Measurements from ENCODE around the gene RPTN. TPM values are rescaled to one million over a fixed set of nuclear protein-coding genes. Genes with fewer than 3 reads are reported as not detected.

Gene RPTN
- total and polyA plus RNA-seq, 2 experiments from 2014 or later = not detected

DNA sequence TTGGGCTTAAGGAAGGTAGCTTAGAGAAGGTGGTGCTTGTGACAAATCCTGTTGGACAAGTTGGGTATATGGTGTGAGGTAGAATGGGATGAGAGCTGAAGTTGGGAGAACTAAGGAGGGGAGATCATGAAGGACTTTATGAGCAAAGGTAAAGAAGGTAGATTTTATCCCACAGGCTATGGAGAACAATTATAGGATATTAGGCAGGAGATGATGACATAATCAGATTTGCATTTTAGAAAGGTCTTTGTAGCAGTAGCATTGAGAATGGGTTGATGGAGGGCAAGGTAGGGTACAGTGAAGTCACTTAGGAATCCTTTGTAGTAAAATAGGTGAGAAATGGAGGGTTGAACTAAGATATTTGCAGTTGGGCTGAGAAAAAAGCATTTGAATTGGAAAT is 28.8 kb downstream of the RPTN start:
- ATAC-seq (no peak), DNase-seq (ENCODE audit: low spot score) (no peak)
- H3K27me3 ChIP-seq (ENCODE audit: insufficient read depth) = no peaks in the 10 kb centered on the region
- H3F3A ChIP-seq (replicated peaks; ENCODE audit: low read depth) = no peaks in the 10 kb centered on the region
- Mint-ChIP-seq H3K4me3 (no peak overlapping the region), H3K27me3 (ENCODE audit: insufficient read depth, low read depth, poor library complexity) (peaks cover 2% of the 10 kb centered on the region), H3K36me3 (ENCODE audit: low read depth) (no peaks in the 10 kb centered on the region), H3K4me1 (no peaks in the 10 kb centered on the region), H3K9me3 (no peaks in the 10 kb centered on the region; the same call in 1 of the 3 replicates), H3K27ac (no peak overlapping the region)
- H4K20me1 ChIP-seq (replicated peaks; ENCODE audit: insufficient read depth) = no peaks in the 10 kb centered on the region
- H3K4me2 ChIP-seq = no peak overlapping the region
- no peaks in the 10 kb centered on the region for H3K36me3 ChIP-seq (ENCODE audit: insufficient read depth)
- H3K4me1 ChIP-seq (ENCODE audit: insufficient read depth) = no peaks in the 10 kb centered on the region
- H3K9me2 ChIP-seq (ENCODE audit: insufficient read depth) = peaks cover 12% of the 10 kb centered on the region
- H2AFZ ChIP-seq = no peak overlapping the region
- no peak overlapping the region for H3K27ac ChIP-seq (ENCODE audit: low read depth)
- H3K79me2 ChIP-seq (replicated peaks; ENCODE audit: insufficient read depth) = no peaks in the 10 kb centered on the region
- no peak for TF ChIP-seq STAT1 (IDR thresholded peaks at IDR 0.05; ENCODE audit: unreplicated experiment)
- no peak overlapping the region for H3K4me3 ChIP-seq

DNA sequence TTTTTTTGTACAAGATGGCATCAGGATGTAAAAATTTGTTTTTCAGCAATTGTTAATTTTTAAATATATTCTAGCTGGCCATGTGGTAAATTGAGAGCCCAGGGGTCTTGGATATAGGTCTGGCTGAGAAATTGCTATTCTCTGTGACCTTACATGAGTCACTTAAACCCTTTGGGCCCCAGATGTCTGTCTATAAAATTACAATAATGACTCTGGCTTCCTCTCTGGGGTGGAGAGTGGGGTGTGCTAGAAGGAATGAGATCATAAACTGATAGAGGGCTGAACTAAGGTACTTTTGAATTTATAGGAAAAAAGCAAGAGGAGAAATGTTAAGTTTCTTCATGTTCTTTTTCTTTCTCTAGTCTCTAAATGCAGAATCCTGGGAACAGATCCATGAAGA is 31.4 kb downstream of the RPTN start:
- no peak overlapping the region for H3K4me3 ChIP-seq
- no peaks in the 10 kb centered on the region for H4K20me1 ChIP-seq (replicated peaks; ENCODE audit: insufficient read depth)
- no peaks in the 10 kb centered on the region for H3K27me3 ChIP-seq (ENCODE audit: insufficient read depth)
- no peaks in the 10 kb centered on the region for H3F3A ChIP-seq (replicated peaks; ENCODE audit: low read depth)
- 0 out of 2 replicates have a peak, but pooled peaks cover under 1% of the 10 kb centered on the region for H3K4me1 ChIP-seq (ENCODE audit: insufficient read depth)
- ATAC-seq (no peak), DNase-seq (ENCODE audit: low spot score) (no peak)
- H2AFZ ChIP-seq = no peak overlapping the region
- H3K4me3 Mint-ChIP-seq = no peak overlapping the region
- no peak overlapping the region for H3K27ac Mint-ChIP-seq
- H3K36me3 Mint-ChIP-seq (ENCODE audit: low read depth) = no peaks in the 10 kb centered on the region
- H3K27me3 Mint-ChIP-seq (ENCODE audit: insufficient read depth, low read depth, poor library complexity) = peaks cover 2% of the 10 kb centered on the region
- no peaks in the 10 kb centered on the region; the same call in 2 of the 3 replicates for H3K9me3 Mint-ChIP-seq
- no peaks in the 10 kb centered on the region for H3K36me3 ChIP-seq (ENCODE audit: insufficient read depth)
- no peak overlapping the region for H3K4me2 ChIP-seq
- no peaks in the 10 kb centered on the region for H3K4me1 Mint-ChIP-seq
- H3K79me2 ChIP-seq (replicated peaks; ENCODE audit: insufficient read depth) = no peaks in the 10 kb centered on the region
- H3K27ac ChIP-seq (ENCODE audit: low read depth) = no peak overlapping the region
- H3K9me2 ChIP-seq (ENCODE audit: insufficient read depth) = peaks cover 12% of the 10 kb centered on the region
- TF ChIP-seq EZH2phosphoT487 (IDR thresholded peaks at IDR 0.05; ENCODE audit: unreplicated experiment) (no peak), ZNF114 (CRISPR knock-in tag; IDR thresholded peaks at IDR 0.05) (no peak), ZNF331 (CRISPR knock-in tag; IDR thresholded peaks at IDR 0.05; ENCODE audit: low read depth) (no peak), EZH2 (IDR thresholded peaks at IDR 0.05; ENCODE audit: low read depth, unreplicated experiment) (no peak), NANOG (IDR thresholded peaks at IDR 0.05; ENCODE audit: borderline replicate concordance) (no peak), POLR2AphosphoS5 (IDR thresholded peaks at IDR 0.05; ENCODE audit: low read depth) (no peak), STAT1 (IDR thresholded peaks at IDR 0.05; ENCODE audit: unreplicated experiment) (no peak), CREB1 (CRISPR knock-in tag; IDR thresholded peaks at IDR 0.05; ENCODE audit: low read depth) (no peak), JUNB (IDR thresholded peaks at IDR 0.05; ENCODE audit: unreplicated experiment) (no peak)
- TF ChIP-seq, protein P1, sequence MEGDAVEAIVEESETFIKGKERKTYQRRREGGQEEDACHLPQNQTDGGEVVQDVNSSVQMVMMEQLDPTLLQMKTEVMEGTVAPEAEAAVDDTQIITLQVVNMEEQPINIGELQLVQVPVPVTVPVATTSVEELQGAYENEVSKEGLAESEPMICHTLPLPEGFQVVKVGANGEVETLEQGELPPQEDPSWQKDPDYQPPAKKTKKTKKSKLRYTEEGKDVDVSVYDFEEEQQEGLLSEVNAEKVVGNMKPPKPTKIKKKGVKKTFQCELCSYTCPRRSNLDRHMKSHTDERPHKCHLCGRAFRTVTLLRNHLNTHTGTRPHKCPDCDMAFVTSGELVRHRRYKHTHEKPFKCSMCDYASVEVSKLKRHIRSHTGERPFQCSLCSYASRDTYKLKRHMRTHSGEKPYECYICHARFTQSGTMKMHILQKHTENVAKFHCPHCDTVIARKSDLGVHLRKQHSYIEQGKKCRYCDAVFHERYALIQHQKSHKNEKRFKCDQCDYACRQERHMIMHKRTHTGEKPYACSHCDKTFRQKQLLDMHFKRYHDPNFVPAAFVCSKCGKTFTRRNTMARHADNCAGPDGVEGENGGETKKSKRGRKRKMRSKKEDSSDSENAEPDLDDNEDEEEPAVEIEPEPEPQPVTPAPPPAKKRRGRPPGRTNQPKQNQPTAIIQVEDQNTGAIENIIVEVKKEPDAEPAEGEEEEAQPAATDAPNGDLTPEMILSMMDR (conservative IDR thresholded peaks at IDR 0.05; ENCODE audit: low read depth in 2 of 2) = no peak
- TF ChIP-seq, protein P2, sequence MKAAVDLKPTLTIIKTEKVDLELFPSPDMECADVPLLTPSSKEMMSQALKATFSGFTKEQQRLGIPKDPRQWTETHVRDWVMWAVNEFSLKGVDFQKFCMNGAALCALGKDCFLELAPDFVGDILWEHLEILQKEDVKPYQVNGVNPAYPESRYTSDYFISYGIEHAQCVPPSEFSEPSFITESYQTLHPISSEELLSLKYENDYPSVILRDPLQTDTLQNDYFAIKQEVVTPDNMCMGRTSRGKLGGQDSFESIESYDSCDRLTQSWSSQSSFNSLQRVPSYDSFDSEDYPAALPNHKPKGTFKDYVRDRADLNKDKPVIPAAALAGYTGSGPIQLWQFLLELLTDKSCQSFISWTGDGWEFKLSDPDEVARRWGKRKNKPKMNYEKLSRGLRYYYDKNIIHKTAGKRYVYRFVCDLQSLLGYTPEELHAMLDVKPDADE (IDR thresholded peaks at IDR 0.05) = no peak
- TF ChIP-seq, protein P3, sequence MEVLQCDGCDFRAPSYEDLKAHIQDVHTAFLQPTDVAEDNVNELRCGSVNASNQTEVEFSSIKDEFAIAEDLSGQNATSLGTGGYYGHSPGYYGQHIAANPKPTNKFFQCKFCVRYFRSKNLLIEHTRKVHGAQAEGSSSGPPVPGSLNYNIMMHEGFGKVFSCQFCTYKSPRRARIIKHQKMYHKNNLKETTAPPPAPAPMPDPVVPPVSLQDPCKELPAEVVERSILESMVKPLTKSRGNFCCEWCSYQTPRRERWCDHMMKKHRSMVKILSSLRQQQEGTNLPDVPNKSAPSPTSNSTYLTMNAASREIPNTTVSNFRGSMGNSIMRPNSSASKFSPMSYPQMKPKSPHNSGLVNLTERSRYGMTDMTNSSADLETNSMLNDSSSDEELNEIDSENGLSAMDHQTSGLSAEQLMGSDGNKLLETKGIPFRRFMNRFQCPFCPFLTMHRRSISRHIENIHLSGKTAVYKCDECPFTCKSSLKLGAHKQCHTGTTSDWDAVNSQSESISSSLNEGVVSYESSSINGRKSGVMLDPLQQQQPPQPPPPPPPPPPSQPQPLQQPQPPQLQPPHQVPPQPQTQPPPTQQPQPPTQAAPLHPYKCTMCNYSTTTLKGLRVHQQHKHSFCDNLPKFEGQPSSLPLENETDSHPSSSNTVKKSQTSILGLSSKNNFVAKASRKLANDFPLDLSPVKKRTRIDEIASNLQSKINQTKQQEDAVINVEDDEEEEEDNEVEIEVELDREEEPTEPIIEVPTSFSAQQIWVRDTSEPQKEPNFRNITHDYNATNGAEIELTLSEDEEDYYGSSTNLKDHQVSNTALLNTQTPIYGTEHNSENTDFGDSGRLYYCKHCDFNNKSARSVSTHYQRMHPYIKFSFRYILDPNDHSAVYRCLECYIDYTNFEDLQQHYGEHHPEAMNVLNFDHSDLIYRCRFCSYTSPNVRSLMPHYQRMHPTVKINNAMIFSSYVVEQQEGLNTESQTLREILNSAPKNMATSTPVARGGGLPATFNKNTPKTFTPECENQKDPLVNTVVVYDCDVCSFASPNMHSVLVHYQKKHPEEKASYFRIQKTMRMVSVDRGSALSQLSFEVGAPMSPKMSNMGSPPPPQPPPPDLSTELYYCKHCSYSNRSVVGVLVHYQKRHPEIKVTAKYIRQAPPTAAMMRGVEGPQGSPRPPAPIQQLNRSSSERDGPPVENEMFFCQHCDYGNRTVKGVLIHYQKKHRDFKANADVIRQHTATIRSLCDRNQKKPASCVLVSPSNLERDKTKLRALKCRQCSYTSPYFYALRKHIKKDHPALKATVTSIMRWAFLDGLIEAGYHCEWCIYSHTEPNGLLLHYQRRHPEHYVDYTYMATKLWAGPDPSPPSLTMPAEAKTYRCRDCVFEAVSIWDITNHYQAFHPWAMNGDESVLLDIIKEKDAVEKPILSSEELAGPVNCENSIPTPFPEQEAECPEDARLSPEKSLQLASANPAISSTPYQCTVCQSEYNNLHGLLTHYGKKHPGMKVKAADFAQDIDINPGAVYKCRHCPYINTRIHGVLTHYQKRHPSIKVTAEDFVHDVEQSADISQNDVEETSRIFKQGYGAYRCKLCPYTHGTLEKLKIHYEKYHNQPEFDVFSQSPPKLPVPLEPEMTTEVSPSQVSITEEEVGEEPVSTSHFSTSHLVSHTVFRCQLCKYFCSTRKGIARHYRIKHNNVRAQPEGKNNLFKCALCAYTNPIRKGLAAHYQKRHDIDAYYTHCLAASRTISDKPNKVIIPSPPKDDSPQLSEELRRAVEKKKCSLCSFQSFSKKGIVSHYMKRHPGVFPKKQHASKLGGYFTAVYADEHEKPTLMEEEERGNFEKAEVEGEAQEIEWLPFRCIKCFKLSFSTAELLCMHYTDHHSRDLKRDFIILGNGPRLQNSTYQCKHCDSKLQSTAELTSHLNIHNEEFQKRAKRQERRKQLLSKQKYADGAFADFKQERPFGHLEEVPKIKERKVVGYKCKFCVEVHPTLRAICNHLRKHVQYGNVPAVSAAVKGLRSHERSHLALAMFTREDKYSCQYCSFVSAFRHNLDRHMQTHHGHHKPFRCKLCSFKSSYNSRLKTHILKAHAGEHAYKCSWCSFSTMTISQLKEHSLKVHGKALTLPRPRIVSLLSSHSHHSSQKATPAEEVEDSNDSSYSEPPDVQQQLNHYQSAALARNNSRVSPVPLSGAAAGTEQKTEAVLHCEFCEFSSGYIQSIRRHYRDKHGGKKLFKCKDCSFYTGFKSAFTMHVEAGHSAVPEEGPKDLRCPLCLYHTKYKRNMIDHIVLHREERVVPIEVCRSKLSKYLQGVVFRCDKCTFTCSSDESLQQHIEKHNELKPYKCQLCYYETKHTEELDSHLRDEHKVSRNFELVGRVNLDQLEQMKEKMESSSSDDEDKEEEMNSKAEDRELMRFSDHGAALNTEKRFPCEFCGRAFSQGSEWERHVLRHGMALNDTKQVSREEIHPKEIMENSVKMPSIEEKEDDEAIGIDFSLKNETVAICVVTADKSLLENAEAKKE (CRISPR knock-in tag; IDR thresholded peaks at IDR 0.05) = no peak

All from GM23338 (cell line).